H1 (cell line): ENCODE data around the gene ZNF184. TPM values are rescaled to one million over a fixed set of nuclear protein-coding genes. Genes with fewer than 3 reads are reported as not detected.

Experiments used
- ATF3 ChIP-seq: IDR thresholded peaks from 2 replicates; pipeline ENCODE4 v1.6.1; 2011; ENCODE audit warnings: low read depth, mild to moderate bottlenecking, low read length; ENCODE audit not compliant: insufficient read depth
- BRCA1 ChIP-seq: IDR thresholded peaks from 2 replicates; pipeline ENCODE4 v1.6.1; 2012; ENCODE audit warnings: low read depth, low read length, improper control_type of control experiment
- POLR2AphosphoS5 ChIP-seq: IDR thresholded peaks from 2 replicates; pipeline ENCODE4 v1.6.1; 2011; ENCODE audit warnings: low read depth, low read length
- RNF2 ChIP-seq: fragments of 200-900, 300-1000 bp; sonication (generic); IDR thresholded peaks from 2 replicates; pipeline ENCODE4 v1.7.1; 2016; ENCODE audit warnings: borderline replicate concordance, low read depth, mild to moderate bottlenecking, antibody characterized with exemption, low read length; ENCODE audit not compliant: poor library complexity, severe bottlenecking; ENCODE audit errors: missing control alignments
- SIRT6 ChIP-seq: IDR thresholded peaks from one replicate; pipeline ENCODE4 v1.7.1; 2012; ENCODE audit warnings: low read length, inconsistent platforms
- SUZ12 ChIP-seq: fragments of 200-600 bp; sonication (generic); IDR thresholded peaks from 2 replicates; pipeline ENCODE4 v1.6.1; 2012; ENCODE audit warnings: mild to moderate bottlenecking, inconsistent platforms, low read length, moderate library complexity, mixed read lengths
- polyA plus RNA-seq, 7 experiments: library from polyadenylated mRNA; depleted of rRNA in 3 of 7; stranded (reverse) in 5 of 7; unstranded in 2 of 7; fragments of >200 nt in 5 of 7; fragments of 200-250 nt in 2 of 7; gene quantifications; 1 replicate in 5 of 7; 2 replicates in 1 of 7; 4 replicates in 1 of 7; pipeline versions ENCODE4 v1.2.1 to v1.2.3, GENCODE V29; 2011 to 2013; ENCODE audit warnings: missing spikeins in 2 of 7, mixed read lengths in 2 of 7
- total RNA-seq: library from RNA; stranded (reverse); fragmentation: NEBNext Ultra II Directional; extraction: Animal tissue kit (Norgen Biotek cat#: 25700); gene quantifications from 2 replicates; pipeline ENCODE4 v1.2.1, GENCODE V29; 2021

The ZNF184 gene
- total and polyA plus RNA-seq, 2 of the 8 experiments (the other 6 are each of a cell fraction or from before 2014, with no cell fraction given) = 1.9 to 12.3 TPM

- TF ChIP-seq RNF2 (no peak), SIRT6 (no peak), ATF3 (no peak), POLR2AphosphoS5 (no peak), BRCA1 (no peak), SUZ12 (no peak)
Measured at GRCh38 chr6:27470023-27470422, 2.9 kb downstream of the ZNF184 start (continued).
